HG03442 (cell line): ENCODE data around the gene TMEM219.

Experiments
- ATAC-seq: cut with Tn5 transposase; IDR thresholded peaks from one replicate; pipeline ENCODE4 v1.9.1; 2021; ENCODE audit warnings: mild to moderate bottlenecking, moderate library complexity; ENCODE audit not compliant: unreplicated experiment

Gene TMEM219

GRCh38 chr16:29994600-29995323 is 32.9 kb downstream of the TMEM219 start:
- ATAC-seq = peak; percentile 21

GRCh38 chr16:29995324-29995910 is 33.5 kb downstream of the TMEM219 start, which contains the start of gene HIRIP3:
Gene HIRIP3, minus strand, starts transcription at chr16:29995617. Its CDS starts 12 bp downstream, at chr16:29995605.
- peak; percentile 45 for ATAC-seq

GRCh38 chr16:29995911-29996765 is 34.3 kb downstream of the TMEM219 start, which contains the start of gene INO80E:
Gene INO80E, plus strand, starts transcription at chr16:29996241. Its CDS starts 70 bp downstream, at chr16:29996311.
- ATAC-seq = peak; percentile 90

GRCh38 chr16:29996766-29997250 is 34.9 kb downstream of the TMEM219 start:
- ATAC-seq = no peak

GRCh38 chr16:29999605-30000004 is 37.7 kb downstream of the TMEM219 start:
- ATAC-seq = no peak

GRCh38 chr16:30000735-30001631 is 39.1 kb downstream of the TMEM219 start:
- ATAC-seq = no peak

GRCh38 chr16:30002614-30003346 is 40.9 kb downstream of the TMEM219 start:
- no peak for ATAC-seq

- no peak for ATAC-seq
Observed at GRCh38 chr16:30003670-30004423, 42.0 kb downstream of the TMEM219 start.

GRCh38 chr16:30004424-30004776 is 42.5 kb downstream of the TMEM219 start:
- ATAC-seq = no peak

- no peak for ATAC-seq
Observed at GRCh38 chr16:30004811-30005242, 42.9 kb downstream of the TMEM219 start.

- no peak for ATAC-seq
Observed at GRCh38 chr16:30005341-30006094, 43.6 kb downstream of the TMEM219 start.

- no peak for ATAC-seq
Observed at GRCh38 chr16:30006095-30006473, 44.2 kb downstream of the TMEM219 start.

GRCh38 chr16:30006659-30007377 is 44.9 kb downstream of the TMEM219 start:
- no peak for ATAC-seq

- no peak for ATAC-seq
Observed at GRCh38 chr16:30007378-30007895, 45.6 kb downstream of the TMEM219 start.

- no peak for ATAC-seq
Observed at GRCh38 chr16:30009085-30009862, 47.4 kb downstream of the TMEM219 start.

- no peak for ATAC-seq
Observed at GRCh38 chr16:30009990-30010843, 48.3 kb downstream of the TMEM219 start.
